Fibroblast of skin of left biceps (primary cell): ENCODE data around the gene COX19.
"Not testable (repeated sequence)": the region's sequence is repeated elsewhere in the genome, so short reads cannot be mapped to it uniquely, and the experiment has no call there.

Experiments
- DNase-seq, 2 experiments: peaks; one replicate each; pipeline ENCODE4 v3.0.0-alpha.2; 2013; ENCODE audit warnings: low read depth in 2 of 2

The COX19 gene

GRCh38 chr7:945147-945555 lies 30.2 kb downstream of the COX19 start:
- no peak for DNase-seq

GRCh38 chr7:944744-945143 lies 30.6 kb downstream of the COX19 start:
- DNase-seq = no peak

GRCh38 chr7:943793-944192 lies 31.6 kb downstream of the COX19 start:
- DNase-seq = not testable (repeated sequence)

GRCh38 chr7:940599-941408 lies 34.5 kb downstream of the COX19 start:
- no peak for DNase-seq

GRCh38 chr7:939843-940242 lies 35.5 kb downstream of the COX19 start:
- DNase-seq = no peak

GRCh38 chr7:938546-939185 lies 36.7 kb downstream of the COX19 start:
- no peak for DNase-seq

- no peak for DNase-seq
Measured at GRCh38 chr7:937856-938484, 37.4 kb downstream of the COX19 start.

GRCh38 chr7:936386-937054 lies 38.8 kb downstream of the COX19 start:
- DNase-seq = no peak

- DNase-seq = no peak
Measured at GRCh38 chr7:935874-936385, 39.4 kb downstream of the COX19 start.

GRCh38 chr7:935164-935873 lies 40.0 kb downstream of the COX19 start:
- DNase-seq = no peak

GRCh38 chr7:934469-935163 lies 40.7 kb downstream of the COX19 start:
- DNase-seq = no peak

GRCh38 chr7:932651-932975 lies 42.7 kb downstream of the COX19 start:
- DNase-seq = no peak

- no peak for DNase-seq
Measured at GRCh38 chr7:931871-932650, 43.3 kb downstream of the COX19 start.

- no peak for DNase-seq
Measured at GRCh38 chr7:930975-931758, 44.2 kb downstream of the COX19 start.

GRCh38 chr7:929311-929711 lies 46.0 kb downstream of the COX19 start:
- DNase-seq = no peak

- DNase-seq = no peak
Measured at GRCh38 chr7:927031-927671, 48.2 kb downstream of the COX19 start.

- no peak for DNase-seq
Measured at GRCh38 chr7:926061-927030, 49.0 kb downstream of the COX19 start.

- no peak for DNase-seq
Measured at GRCh38 chr7:925601-926000, 49.7 kb downstream of the COX19 start.
